Activated CD8-positive, alpha-beta memory T cell treated with anti-CD3 and anti-CD28 coated beads, Interleukin-2, amount 50 U/mL, for 24 hours (primary cell): ENCODE results near the gene KCNMB2.

Source experiments
- DNase-seq: peaks from one replicate; pipeline ENCODE4 v3.0.0-alpha.2; 2020; ENCODE audit errors: extremely low read depth

Gene KCNMB2

GRCh38 chr3:178754852-178755510 lies 218.7 kb downstream of the KCNMB2 start:
- no peak for DNase-seq

GRCh38 chr3:178761024-178761423 lies 224.8 kb downstream of the KCNMB2 start:
- no peak for DNase-seq

- no peak for DNase-seq
These were observed 225.2 kb downstream of the KCNMB2 start for GRCh38 chr3:178761461-178761860.

- no peak for DNase-seq
These were observed 226.1 kb downstream of the KCNMB2 start for GRCh38 chr3:178762385-178762784.

- DNase-seq = no peak
These were observed 229.2 kb downstream of the KCNMB2 start for GRCh38 chr3:178765472-178765871.

- DNase-seq = no peak
These were observed 231.3 kb downstream of the KCNMB2 start for GRCh38 chr3:178767581-178767980.

- no peak for DNase-seq
These were observed 232.0 kb downstream of the KCNMB2 start for GRCh38 chr3:178768072-178768864.

- DNase-seq = no peak
These were observed 235.3 kb downstream of the KCNMB2 start for GRCh38 chr3:178771511-178771910.

- no peak for DNase-seq
These were observed 236.5 kb downstream of the KCNMB2 start for GRCh38 chr3:178772746-178773145.

GRCh38 chr3:178773358-178773757 lies 237.1 kb downstream of the KCNMB2 start:
- no peak for DNase-seq

GRCh38 chr3:178777718-178778411 lies 241.6 kb downstream of the KCNMB2 start:
- DNase-seq = no peak

GRCh38 chr3:178778589-178778988 lies 242.4 kb downstream of the KCNMB2 start:
- DNase-seq = no peak

GRCh38 chr3:178785961-178786360 lies 249.7 kb downstream of the KCNMB2 start:
- no peak for DNase-seq

GRCh38 chr3:178787960-178788359 lies 251.7 kb downstream of the KCNMB2 start:
- no peak for DNase-seq

- no peak for DNase-seq
These were observed 258.5 kb downstream of the KCNMB2 start for GRCh38 chr3:178794711-178795110.

GRCh38 chr3:178795349-178795748 lies 259.1 kb downstream of the KCNMB2 start:
- DNase-seq = no peak

GRCh38 chr3:178802259-178802658 lies 266.0 kb downstream of the KCNMB2 start:
- no peak for DNase-seq

- DNase-seq = no peak
These were observed 266.9 kb downstream of the KCNMB2 start for GRCh38 chr3:178802993-178803693.

- no peak for DNase-seq
These were observed 268.4 kb downstream of the KCNMB2 start for GRCh38 chr3:178804606-178805005.

GRCh38 chr3:178805741-178806140 lies 269.5 kb downstream of the KCNMB2 start:
- no peak for DNase-seq

- DNase-seq = no peak
These were observed 270.4 kb downstream of the KCNMB2 start for GRCh38 chr3:178806651-178807050.

GRCh38 chr3:178807694-178808093 lies 271.5 kb downstream of the KCNMB2 start:
- no peak for DNase-seq
